Subcutaneous abdominal adipose tissue (tissue), 5 donors: ENCODE results near the gene RNASEH2B.

ENCODE experiments used
- H3K27ac ChIP-seq: one replicate; pipeline ENCODE4 v1.7.0; 2013; ENCODE audit warnings: low read depth, mild to moderate bottlenecking, inconsistent platforms, low read length, moderate library complexity
- H3K27me3 ChIP-seq, 5 donors: one replicate each; pipeline ENCODE4 v1.7.0; 2013; ENCODE audit warnings: low read length in 5 of 5, inconsistent platforms in 1 of 5; ENCODE audit not compliant: control insufficient read depth in 5 of 5, insufficient read depth in 4 of 5
- H3K36me3 ChIP-seq, 5 donors: one replicate each; pipeline ENCODE4 v1.7.0; 2013; ENCODE audit warnings: low read length in 5 of 5; ENCODE audit not compliant: control insufficient read depth in 5 of 5, insufficient read depth in 5 of 5
- H3K4me1 ChIP-seq, 5 donors: one replicate each; pipeline ENCODE4 v1.7.0; 2013; ENCODE audit warnings: low read length in 5 of 5, mild to moderate bottlenecking in 3 of 5, moderate library complexity in 1 of 5; ENCODE audit not compliant: control insufficient read depth in 5 of 5, insufficient read depth in 5 of 5
- H3K4me3 ChIP-seq, 5 donors: one replicate each; pipeline ENCODE4 v1.7.0; 2013; ENCODE audit warnings: low read length in 5 of 5, low read depth in 1 of 5
- H3K9ac ChIP-seq, 5 donors: one replicate each; pipeline ENCODE4 v1.7.0; 2013; ENCODE audit warnings: low read length in 5 of 5, mild to moderate bottlenecking in 4 of 5, moderate library complexity in 3 of 5
- H3K9me3 ChIP-seq, 5 donors: one replicate each; pipeline ENCODE4 v1.7.0; 2013; ENCODE audit warnings: low read length in 5 of 5; ENCODE audit not compliant: control insufficient read depth in 5 of 5
- donor health status: healthy.
- donor health status: healthy.
- donor health status: healthy.
- donor health status: healthy.
- donor health status: healthy.

RNASEH2B gene

DNA sequence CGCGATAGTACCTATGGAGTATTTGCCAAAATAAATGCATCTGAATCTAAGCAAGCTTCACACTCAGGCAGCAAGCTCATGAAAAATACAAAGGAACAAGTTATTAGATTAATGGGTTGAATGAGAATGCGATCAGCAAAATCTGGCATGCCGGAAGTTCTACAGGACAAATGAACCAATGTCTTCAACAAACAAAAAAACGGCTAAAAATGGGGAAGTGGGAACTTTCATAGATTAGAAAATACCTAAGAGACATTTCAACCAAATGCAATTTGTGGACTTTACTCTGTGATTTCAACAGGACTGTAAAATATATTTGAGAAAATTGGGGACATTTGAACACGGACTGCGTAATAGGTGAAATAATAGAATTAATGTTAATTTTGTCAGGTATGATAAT lies 22.4 kb upstream of the RNASEH2B start:
- H3K9me3 ChIP-seq = peaks cover 0 to 4% (median 0%) of the 10 kb centered on the region in 5 donors
- H3K4me1 ChIP-seq = no peaks in the 10 kb centered on the region
- H3K36me3 ChIP-seq = no peaks in the 10 kb centered on the region
- H3K27ac ChIP-seq = no peak overlapping the region
- no peak overlapping the region for H3K9ac ChIP-seq
- H3K4me3 ChIP-seq = no peak overlapping the region
- no peaks in the 10 kb centered on the region for H3K27me3 ChIP-seq

DNA sequence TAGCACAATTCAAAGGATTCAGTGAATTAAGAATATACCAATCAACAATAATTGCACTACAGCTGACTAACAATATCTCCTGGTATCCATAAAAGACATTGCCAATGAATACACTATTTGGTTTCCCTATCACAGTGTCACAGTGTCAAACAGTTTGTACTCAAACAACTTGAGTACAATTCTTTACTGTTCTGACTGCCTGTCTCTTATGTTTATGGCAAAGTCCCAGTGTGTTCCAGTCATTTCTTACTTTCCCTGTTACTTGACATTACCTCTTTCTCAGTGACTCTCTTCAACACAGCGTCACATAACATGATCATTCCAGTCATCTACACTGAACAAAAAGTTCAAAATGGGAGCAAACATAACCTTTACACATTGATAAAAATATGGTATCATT lies 21.2 kb upstream of the RNASEH2B start:
- no peaks in the 10 kb centered on the region for H3K27me3 ChIP-seq
- H3K27ac ChIP-seq = no peak overlapping the region
- no peak overlapping the region for H3K9ac ChIP-seq
- H3K36me3 ChIP-seq = no peaks in the 10 kb centered on the region
- no peaks in the 10 kb centered on the region for H3K4me1 ChIP-seq
- H3K4me3 ChIP-seq = no peak overlapping the region
- H3K9me3 ChIP-seq = peaks cover 0 to 4% (median 0%) of the 10 kb centered on the region in 5 donors

DNA sequence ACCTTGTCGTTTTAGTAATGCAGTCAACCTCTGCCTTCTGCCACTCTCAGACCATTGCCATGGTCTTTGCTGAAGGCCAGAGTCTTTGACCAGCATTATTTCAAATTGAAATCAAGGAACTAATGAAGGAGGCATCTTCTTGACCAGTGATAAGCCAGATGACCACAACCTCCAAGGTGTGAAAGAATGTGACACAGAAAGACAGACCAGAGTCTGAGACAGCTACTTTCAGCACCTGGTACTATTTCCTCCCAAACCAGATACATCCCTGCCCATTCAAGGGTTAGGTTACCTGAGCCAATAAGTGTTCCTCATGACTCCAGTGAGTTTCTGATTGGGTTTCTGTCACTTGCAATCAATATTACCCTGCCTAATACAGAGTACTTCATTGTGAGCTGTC lies 20.3 kb upstream of the RNASEH2B start:
- Histone ChIP-seq H3K27ac (no peak overlapping the region), H3K9me3 (peaks cover 0 to 4% (median 0%) of the 10 kb centered on the region in 5 donors), H3K9ac (no peak overlapping the region), H3K27me3 (no peaks in the 10 kb centered on the region), H3K4me1 (peaks cover 0 to 3% (median 0%) of the 10 kb centered on the region in 5 donors), H3K36me3 (no peaks in the 10 kb centered on the region), H3K4me3 (no peak overlapping the region)

DNA sequence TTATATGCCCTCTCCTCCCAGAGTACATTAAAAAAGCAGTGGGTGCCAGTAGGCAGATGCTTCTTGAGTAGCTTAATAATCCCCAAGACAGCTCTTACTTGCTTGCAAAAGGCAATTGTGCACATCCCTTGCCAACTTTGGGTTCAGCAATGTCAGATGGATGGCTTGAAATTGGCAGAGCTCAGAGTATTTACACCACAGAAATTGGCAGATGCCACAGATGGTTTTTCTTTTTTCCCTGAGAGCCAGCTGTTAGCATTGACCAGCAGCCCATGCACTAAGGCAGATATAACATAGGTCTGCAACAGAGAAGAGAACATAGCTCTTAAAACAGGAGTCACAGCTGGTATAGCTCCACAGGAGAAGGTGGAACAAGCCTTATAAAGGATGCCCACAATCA lies 18.4 kb upstream of the RNASEH2B start:
- Histone ChIP-seq H3K27me3 (no peaks in the 10 kb centered on the region), H3K36me3 (no peaks in the 10 kb centered on the region), H3K9ac (no peak overlapping the region), H3K9me3 (peaks cover 0 to 4% (median 0%) of the 10 kb centered on the region in 5 donors), H3K4me3 (no peak overlapping the region), H3K4me1 (peaks cover 0 to 3% (median 0%) of the 10 kb centered on the region in 5 donors), H3K27ac (no peak overlapping the region)

DNA sequence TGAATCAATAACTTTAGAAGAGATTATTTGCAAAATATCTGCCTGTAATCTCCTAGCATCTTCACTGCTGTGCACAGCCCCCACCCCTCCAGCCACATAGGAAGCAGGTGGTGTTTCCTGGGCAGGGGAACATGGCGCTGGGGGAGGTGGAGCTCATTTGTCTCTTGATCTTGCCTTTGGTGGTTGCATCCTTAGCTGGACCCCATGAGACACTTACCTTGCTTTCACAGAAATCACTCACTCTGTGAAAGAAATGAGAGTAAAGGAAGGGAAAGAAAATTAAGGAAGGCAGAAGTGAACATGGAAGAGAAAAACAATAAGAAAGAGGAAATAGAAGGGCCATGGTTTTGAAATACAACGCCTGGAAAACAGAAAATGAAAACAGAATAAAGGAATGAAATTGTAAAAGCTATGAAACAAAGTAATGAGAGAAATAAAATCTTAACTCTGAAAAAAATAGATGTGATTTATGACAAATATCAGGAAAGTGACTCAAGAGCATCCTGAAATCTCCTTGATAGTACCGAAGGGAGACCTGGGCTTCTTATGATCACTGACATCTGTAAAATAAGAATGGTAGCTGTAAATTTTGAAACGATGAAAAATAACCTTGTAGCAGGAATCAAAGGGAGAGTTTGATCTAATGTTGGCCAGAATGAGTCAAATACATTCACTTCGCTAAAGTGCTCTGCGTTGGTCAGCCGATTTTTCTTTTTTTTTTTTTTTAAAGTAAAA lies 17.2 kb upstream of the RNASEH2B start:
- Histone ChIP-seq H3K27me3 (no peaks in the 10 kb centered on the region), H3K4me1 (peaks cover 0 to 3% (median 0%) of the 10 kb centered on the region in 5 donors), H3K9me3 (peaks cover 0 to 4% (median 0%) of the 10 kb centered on the region in 5 donors), H3K36me3 (no peaks in the 10 kb centered on the region), H3K27ac (no peak overlapping the region), H3K9ac (no peak overlapping the region), H3K4me3 (no peak overlapping the region)

DNA sequence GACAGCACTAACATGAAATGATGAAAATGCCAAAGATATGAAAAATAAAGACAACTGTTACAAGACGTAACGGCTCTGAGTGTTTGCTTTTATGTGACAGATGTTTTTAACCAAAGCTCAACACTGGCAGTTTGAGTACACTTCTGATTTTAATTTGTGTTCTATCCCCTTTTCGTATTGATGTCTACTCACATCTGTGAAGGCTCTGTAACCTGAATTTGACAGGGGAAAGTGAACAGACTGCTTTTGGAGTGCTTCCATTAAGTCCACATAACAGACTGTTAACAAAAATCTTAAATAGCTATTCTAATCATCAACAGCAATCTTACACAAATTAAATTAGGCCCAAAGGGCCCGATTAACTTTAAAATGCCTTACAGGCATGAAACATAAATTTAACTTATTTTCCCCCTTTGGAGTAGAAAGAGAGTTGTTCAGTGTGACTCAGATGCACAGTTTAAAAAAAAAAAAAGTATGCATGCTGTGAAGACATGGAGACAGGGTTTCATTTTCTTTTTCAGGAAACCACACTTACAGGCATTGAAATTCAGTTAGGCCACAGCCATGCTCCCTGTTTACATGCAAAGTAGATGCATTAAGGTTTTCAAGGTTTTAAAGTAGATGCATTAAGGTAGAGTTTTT lies 16.3 kb upstream of the RNASEH2B start:
- no peaks in the 10 kb centered on the region for H3K27me3 ChIP-seq
- no peak overlapping the region for H3K4me3 ChIP-seq
- H3K36me3 ChIP-seq = no peaks in the 10 kb centered on the region
- peaks cover 0 to 4% (median 0%) of the 10 kb centered on the region in 5 donors for H3K9me3 ChIP-seq
- no peak overlapping the region for H3K27ac ChIP-seq
- H3K9ac ChIP-seq = no peak overlapping the region
- H3K4me1 ChIP-seq = peaks cover 0 to 3% (median 0%) of the 10 kb centered on the region in 5 donors

DNA sequence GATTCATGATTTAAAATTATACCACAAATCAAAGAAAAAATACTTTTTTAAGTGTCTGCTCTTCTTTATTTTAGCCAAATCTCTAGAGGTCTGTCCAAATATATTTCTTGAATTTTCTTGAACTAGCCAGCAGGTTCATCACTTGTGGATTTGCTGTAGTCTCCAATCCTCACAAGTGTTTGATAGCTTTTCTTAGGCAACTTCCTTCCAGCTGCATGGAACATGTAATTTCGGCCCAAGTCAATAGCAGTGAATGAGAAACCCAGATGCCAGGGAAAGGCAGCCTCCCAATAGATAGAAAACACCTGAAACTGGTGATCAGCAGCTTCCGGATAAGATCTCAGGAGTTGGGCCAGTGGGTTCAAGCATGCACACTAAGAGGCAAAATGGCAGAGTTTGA lies 15.6 kb upstream of the RNASEH2B start:
- H3K36me3 ChIP-seq = no peaks in the 10 kb centered on the region
- H3K27me3 ChIP-seq = no peaks in the 10 kb centered on the region
- no peak overlapping the region for H3K4me3 ChIP-seq
- no peak overlapping the region for H3K27ac ChIP-seq
- H3K9me3 ChIP-seq = peaks cover 0 to 4% (median 0%) of the 10 kb centered on the region in 5 donors
- H3K4me1 ChIP-seq = peaks cover 0 to 3% (median 0%) of the 10 kb centered on the region in 5 donors
- H3K9ac ChIP-seq = no peak overlapping the region

DNA sequence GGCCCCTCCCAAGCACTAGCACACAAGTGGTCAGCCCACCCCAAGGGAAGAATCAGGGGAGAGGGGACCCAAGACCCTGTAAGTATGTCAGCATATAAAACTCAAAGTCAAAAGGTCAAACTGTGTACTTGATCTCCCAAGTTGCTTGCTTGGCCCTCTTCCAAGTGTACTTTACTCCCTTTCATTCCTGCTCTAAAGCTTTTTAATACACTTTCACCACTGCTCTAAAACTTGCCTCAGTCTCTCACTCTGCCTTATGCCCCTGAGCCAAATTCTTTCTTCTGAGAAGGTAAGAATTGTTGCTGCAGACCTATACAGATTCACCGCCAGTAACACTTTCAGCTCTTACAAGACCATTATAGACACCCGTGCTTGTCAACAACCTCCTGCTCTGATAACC lies 15.1 kb upstream of the RNASEH2B start:
- H3K4me3 ChIP-seq = no peak overlapping the region
- H3K9ac ChIP-seq = no peak overlapping the region

DNA sequence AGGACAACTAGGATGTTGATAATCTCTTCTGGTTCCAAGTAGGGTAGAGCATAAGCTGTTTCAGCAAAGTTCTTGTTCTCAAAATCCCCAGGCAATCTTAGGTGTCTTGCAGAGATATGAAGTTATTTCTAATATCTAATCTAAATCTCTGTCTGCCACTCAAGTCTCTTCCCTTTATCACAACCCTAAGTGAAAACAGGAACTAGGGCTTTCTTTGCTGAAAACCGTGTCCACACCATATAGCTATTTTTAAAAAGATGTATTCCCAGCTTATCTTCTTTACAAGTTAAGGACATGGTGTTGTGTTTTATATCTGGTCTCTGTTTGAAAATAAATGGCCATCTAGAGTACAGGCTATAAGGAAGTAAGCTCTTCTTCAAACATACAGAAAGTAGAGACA lies 11.3 kb upstream of the RNASEH2B start:
- no peak overlapping the region for H3K9ac ChIP-seq
- peaks cover 0 to 3% (median 0%) of the 10 kb centered on the region in 5 donors for H3K4me1 ChIP-seq
- peaks cover 0 to 2% (median 0%) of the 10 kb centered on the region in 5 donors for H3K27me3 ChIP-seq
- no peaks in the 10 kb centered on the region for H3K36me3 ChIP-seq
- H3K4me3 ChIP-seq = no peak overlapping the region
- no peak overlapping the region for H3K27ac ChIP-seq
- H3K9me3 ChIP-seq = no peaks in the 10 kb centered on the region

More for the DNA sequence above, 15.1 kb upstream of the RNASEH2B start:
- Histone ChIP-seq H3K27me3 (no peaks in the 10 kb centered on the region), H3K27ac (no peak overlapping the region), H3K9me3 (peaks cover 0 to 4% (median 0%) of the 10 kb centered on the region in 5 donors), H3K36me3 (no peaks in the 10 kb centered on the region), H3K4me1 (peaks cover 0 to 3% (median 0%) of the 10 kb centered on the region in 5 donors)

DNA sequence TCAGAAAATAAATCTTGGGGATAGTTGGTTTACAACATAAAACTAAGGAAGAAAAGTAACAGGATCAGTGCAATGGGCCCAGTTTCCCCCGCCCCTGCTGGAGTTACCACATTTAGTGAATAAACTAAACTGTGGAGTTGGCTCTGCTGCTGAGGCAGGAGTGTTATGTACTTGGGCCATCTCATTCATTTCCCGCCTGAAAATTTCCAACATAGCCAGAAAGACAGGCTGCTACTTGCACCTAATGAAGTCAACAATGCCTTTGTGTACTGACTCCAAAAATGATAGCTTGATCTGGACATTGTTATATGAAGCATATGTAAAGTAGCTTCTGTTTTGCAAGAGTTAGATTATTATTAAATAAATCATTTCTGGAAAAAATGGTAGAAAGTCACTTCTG lies 7.9 kb upstream of the RNASEH2B start:
- Histone ChIP-seq H3K27me3 (peaks cover 0 to 2% (median 0%) of the 10 kb centered on the region in 5 donors), H3K9ac (no peak overlapping the region), H3K27ac (no peak overlapping the region), H3K4me1 (no peaks in the 10 kb centered on the region), H3K36me3 (no peaks in the 10 kb centered on the region), H3K9me3 (no peaks in the 10 kb centered on the region), H3K4me3 (no peak overlapping the region)
